Measurements from ENCODE around the gene JAKMIP3. TPM values are rescaled to one million over a fixed set of nuclear protein-coding genes. Genes with fewer than 3 reads are reported as not detected.

Gene JAKMIP3
- polyA plus RNA-seq, 1 experiment, result 0.26 TPM

DNA sequence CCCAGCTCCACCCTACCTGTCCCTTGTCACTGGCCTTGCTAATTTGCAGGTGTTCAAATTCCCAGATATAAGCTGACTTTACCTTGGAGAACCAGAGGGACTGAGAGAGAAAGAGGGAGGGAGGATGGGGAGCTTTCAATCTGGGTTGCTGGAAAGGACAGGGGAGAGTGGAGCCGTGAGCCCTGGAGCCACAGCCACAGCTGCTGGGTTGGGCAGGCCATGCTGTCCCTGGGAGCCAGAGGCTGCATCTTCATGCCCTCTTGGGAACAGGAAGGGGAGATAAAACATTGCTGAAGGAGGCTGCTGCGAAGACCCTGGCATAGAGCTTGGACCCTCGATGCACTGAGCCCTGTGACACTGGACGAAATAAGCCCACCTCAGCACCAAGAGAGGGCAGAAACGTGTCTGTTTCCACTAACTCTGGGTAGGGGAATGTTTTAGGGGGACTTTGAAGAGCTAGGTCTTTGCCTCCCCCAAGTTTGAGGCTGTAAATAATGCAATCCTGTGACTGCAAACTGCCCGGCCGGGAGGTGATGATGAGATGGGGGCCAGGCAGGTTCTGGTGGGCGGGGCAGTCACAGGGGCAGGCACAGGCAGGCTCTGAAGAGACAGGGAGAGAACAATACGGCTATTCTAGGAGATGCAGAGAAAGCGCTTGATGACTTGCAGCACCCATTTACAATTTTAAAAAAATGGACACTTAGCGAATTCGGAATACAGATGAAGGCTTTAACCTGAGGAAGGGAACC, 5.8 kb upstream of the JAKMIP3 start:
- ChIA-PET CTCF (no interaction called here), POLR2A (no interaction called here)
- DNase-seq (ENCODE audit: low read depth), result no peak
- Histone ChIP-seq H3K4me3 (ENCODE audit: low read depth, low read length) (no peak overlapping the region), H3K36me3 (ENCODE audit: control insufficient read depth, insufficient read depth, low read length) (no peaks in the 10 kb centered on the region), H3K27me3 (ENCODE audit: control insufficient read depth, insufficient read depth, low read length) (no peaks in the 10 kb centered on the region)
- TF ChIP-seq, protein P1, sequence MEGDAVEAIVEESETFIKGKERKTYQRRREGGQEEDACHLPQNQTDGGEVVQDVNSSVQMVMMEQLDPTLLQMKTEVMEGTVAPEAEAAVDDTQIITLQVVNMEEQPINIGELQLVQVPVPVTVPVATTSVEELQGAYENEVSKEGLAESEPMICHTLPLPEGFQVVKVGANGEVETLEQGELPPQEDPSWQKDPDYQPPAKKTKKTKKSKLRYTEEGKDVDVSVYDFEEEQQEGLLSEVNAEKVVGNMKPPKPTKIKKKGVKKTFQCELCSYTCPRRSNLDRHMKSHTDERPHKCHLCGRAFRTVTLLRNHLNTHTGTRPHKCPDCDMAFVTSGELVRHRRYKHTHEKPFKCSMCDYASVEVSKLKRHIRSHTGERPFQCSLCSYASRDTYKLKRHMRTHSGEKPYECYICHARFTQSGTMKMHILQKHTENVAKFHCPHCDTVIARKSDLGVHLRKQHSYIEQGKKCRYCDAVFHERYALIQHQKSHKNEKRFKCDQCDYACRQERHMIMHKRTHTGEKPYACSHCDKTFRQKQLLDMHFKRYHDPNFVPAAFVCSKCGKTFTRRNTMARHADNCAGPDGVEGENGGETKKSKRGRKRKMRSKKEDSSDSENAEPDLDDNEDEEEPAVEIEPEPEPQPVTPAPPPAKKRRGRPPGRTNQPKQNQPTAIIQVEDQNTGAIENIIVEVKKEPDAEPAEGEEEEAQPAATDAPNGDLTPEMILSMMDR (IDR thresholded peaks at IDR 0.05; ENCODE audit: insufficient read depth, low read depth, low read length), result no peak

DNA sequence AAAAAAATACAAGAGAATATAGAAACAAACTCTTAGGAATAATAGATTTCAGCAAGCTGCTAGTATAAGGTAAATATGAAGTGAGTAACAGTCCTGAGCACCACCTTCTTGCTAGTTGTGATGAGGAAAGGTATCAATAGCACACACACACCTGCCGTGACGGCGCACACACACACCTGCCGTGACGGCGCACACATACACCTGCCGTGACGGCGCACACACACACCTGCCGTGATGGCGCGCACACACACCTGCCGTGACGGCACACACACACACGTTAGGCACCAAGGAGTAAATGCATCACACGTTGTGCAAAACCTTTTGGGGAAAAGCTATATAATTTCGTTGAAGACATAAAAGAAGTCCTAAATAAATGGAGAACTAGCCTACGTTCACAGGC, 4.7 kb upstream of the JAKMIP3 start:
- POLR2A ChIA-PET, result no interaction called here
- H3K36me3 ChIP-seq (ENCODE audit: control insufficient read depth, insufficient read depth, low read length), result no peaks in the 10 kb centered on the region
- H3K4me3 ChIP-seq (ENCODE audit: low read depth, low read length), result no peak overlapping the region
- no peaks in the 10 kb centered on the region for H3K27me3 ChIP-seq (ENCODE audit: control insufficient read depth, insufficient read depth, low read length)
- CTCF ChIA-PET, result interaction anchor here (0.7 kb wide), 1 partner anchor 14 kb away, joined by 3 read pairs; no protein-coding TSS in a partner anchor
- no peak for DNase-seq (ENCODE audit: low read depth)
- TF ChIP-seq, protein P1 (IDR thresholded peaks at IDR 0.05; ENCODE audit: insufficient read depth, low read depth, low read length), result no peak

DNA sequence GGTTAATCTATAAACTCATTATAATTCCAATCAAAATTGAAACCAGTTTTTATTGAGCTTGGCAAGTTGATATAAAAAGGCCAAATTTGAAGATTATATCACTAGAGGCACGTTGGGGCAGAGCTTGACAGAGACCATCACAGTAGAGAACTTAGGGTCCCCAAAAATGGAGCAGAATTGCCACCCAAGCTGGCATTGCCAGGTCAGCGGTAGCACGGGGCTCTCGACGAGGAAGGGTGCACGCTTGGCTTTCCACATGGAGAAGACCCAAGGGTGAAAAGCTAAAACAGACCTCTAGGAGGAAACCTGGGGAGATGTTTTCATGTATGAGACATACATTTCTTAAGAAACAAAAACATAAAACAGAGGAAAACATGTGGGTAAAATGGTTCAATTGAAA, 4.3 kb upstream of the JAKMIP3 start:
- TF ChIP-seq, protein P1 (IDR thresholded peaks at IDR 0.05; ENCODE audit: insufficient read depth, low read depth, low read length), result no peak
- Histone ChIP-seq H3K36me3 (ENCODE audit: control insufficient read depth, insufficient read depth, low read length) (no peaks in the 10 kb centered on the region), H3K27me3 (ENCODE audit: control insufficient read depth, insufficient read depth, low read length) (no peaks in the 10 kb centered on the region), H3K4me3 (ENCODE audit: low read depth, low read length) (no peak overlapping the region)
- DNase-seq (ENCODE audit: low read depth), result no peak
- POLR2A ChIA-PET, result no interaction called here
- CTCF ChIA-PET, result interaction anchor here (0.7 kb wide), 1 partner anchor 14 kb away, joined by 3 read pairs; no protein-coding TSS in a partner anchor

DNA sequence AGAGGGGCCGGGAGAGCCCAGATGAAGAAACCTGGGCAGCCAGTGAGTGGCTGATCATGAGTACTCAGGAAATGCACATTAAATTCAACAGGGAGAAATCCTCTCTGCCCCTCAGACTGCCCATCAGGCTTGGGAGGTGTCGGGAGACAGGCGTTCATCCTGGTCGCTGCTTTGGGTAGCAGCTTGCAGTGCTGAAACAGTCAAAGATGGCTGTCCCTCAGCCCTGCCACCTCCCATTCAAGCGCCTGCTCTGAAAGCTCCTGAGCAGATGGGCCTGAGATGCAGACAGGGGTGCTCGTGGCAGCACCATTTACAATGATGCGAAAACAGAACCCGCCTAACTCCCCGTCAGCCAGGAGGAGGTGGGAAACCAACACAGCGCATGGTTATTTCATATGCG, 3.6 kb upstream of the JAKMIP3 start:
- POLR2A ChIA-PET, result no interaction called here
- Histone ChIP-seq H3K27me3 (ENCODE audit: control insufficient read depth, insufficient read depth, low read length) (no peaks in the 10 kb centered on the region), H3K4me3 (ENCODE audit: low read depth, low read length) (no peak overlapping the region), H3K36me3 (ENCODE audit: control insufficient read depth, insufficient read depth, low read length) (no peaks in the 10 kb centered on the region)
- TF ChIP-seq, protein P1 (IDR thresholded peaks at IDR 0.05; ENCODE audit: insufficient read depth, low read depth, low read length), result no peak
- DNase-seq (ENCODE audit: low read depth), result no peak
- CTCF ChIA-PET, result no interaction called here

DNA sequence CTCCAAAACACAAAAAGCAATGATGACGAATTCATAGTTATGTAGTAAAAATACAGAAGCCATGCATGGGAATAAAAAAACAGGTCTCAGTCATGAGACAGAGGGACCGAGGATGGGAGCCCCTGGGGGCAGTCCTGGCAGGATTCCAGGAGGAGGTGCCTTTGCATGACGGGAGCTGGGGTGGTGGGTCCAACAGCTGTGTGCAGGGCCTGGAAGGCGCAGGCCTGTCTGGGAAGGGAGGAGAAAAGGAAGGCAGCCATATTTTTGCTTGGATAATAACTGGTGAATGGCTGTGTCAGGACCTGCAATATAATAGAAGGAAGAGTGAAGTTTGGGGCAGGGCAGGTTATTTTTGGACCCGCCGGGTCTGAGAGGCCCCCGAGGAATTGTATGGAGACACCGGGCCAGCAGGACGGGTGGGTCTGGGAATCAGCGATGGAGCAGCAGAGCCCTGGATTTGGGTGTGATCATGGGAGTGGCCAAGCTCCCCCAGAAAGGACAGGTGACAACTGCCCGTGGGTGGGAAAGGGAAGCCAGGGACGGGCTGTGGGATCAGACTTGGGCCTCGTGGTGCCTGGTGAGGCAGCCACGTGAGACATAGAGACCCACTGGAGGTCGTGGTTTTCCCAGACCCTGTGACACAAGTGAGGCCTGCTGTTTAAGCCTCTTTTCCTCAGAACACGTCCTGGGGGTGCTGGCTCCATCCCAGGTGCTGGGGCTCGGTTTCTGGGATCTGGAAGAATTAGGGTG, 2.9 kb upstream of the JAKMIP3 start:
- H3K36me3 ChIP-seq (ENCODE audit: control insufficient read depth, insufficient read depth, low read length), result no peaks in the 10 kb centered on the region
- ChIA-PET CTCF (interaction anchor here (1.2 kb wide), 1 partner anchor 10 kb away, joined by 3 read pairs; no protein-coding TSS in a partner anchor), POLR2A (interaction anchor here (0.6 kb wide), 1 partner anchor 29 kb away, joined by 6 read pairs; no protein-coding TSS in a partner anchor)
- no peak for DNase-seq (ENCODE audit: low read depth)
- TF ChIP-seq, protein P1 (IDR thresholded peaks at IDR 0.05; ENCODE audit: insufficient read depth, low read depth, low read length), result no peak
- H3K4me3 ChIP-seq (ENCODE audit: low read depth, low read length), result no peak overlapping the region
- no peaks in the 10 kb centered on the region for H3K27me3 ChIP-seq (ENCODE audit: control insufficient read depth, insufficient read depth, low read length)

All from BJ (cell line).